ENCODE measurements around the gene EDIL3.

DNA sequence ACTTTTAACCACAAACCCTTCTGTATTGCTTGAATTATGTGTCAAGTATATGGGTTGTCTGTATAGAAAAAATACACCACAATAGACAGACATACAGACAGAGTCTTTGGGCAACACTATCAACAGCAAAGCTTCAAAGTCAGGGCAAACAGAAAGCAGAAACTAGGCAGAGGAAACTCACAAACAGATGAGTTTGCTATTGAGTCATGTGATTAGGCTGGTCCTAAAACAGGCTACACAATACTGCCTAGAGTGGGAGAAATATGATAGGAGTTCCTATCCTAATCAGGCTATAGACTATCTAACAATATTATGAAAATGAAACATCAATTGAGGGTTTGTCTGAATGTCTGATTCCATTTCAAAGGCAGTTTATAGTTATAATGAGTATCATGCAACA lies 156.4 kb downstream of the EDIL3 start:
- no peak for TF ChIP-seq POLR2A (IDR thresholded peaks at IDR 0.05)
- TF ChIP-seq, protein P1, sequence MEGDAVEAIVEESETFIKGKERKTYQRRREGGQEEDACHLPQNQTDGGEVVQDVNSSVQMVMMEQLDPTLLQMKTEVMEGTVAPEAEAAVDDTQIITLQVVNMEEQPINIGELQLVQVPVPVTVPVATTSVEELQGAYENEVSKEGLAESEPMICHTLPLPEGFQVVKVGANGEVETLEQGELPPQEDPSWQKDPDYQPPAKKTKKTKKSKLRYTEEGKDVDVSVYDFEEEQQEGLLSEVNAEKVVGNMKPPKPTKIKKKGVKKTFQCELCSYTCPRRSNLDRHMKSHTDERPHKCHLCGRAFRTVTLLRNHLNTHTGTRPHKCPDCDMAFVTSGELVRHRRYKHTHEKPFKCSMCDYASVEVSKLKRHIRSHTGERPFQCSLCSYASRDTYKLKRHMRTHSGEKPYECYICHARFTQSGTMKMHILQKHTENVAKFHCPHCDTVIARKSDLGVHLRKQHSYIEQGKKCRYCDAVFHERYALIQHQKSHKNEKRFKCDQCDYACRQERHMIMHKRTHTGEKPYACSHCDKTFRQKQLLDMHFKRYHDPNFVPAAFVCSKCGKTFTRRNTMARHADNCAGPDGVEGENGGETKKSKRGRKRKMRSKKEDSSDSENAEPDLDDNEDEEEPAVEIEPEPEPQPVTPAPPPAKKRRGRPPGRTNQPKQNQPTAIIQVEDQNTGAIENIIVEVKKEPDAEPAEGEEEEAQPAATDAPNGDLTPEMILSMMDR (IDR thresholded peaks at IDR 0.05), result no peak
